HepG2 (cell line): ENCODE measurements around the gene FKBP8. TPM values are rescaled to one million over a fixed set of nuclear protein-coding genes. Genes with fewer than 3 reads are reported as not detected.
A peak's percentile ranks its signal among the peaks of the same experiment; 100 is the strongest.

Source experiments
- ARHGAP35 ChIP-seq: sonication (generic); formaldehyde crosslinking; IDR thresholded peaks from 2 replicates; pipeline ENCODE4 v1.9.0; 2022; ENCODE audit warnings: mild to moderate bottlenecking, inconsistent platforms, moderate library complexity, missing genetic modification reagents, borderline replicate concordance
- FOSL1 ChIP-seq: sonication (generic); formaldehyde crosslinking; IDR thresholded peaks from 2 replicates; pipeline ENCODE4 v1.9.0; 2021; ENCODE audit warnings: missing genetic modification reagents, borderline replicate concordance
- GZF1 ChIP-seq: sonication (generic); formaldehyde crosslinking; IDR thresholded peaks from 2 replicates; pipeline ENCODE4 v1.5.1; 2020; ENCODE audit warnings: mild to moderate bottlenecking, missing genetic modification reagents
- MAZ ChIP-seq, 2 experiments: sonication (generic) in 1 of 2; formaldehyde crosslinking in 1 of 2; IDR thresholded peaks; 2 replicates each; pipeline versions ENCODE4 v1.5.0 to v1.6.1; 2012 to 2020; ENCODE audit warnings: low read depth in 2 of 2, mild to moderate bottlenecking in 2 of 2, borderline replicate concordance in 1 of 2, improper control_type of control experiment in 1 of 2, low read length in 1 of 2, missing genetic modification reagents in 1 of 2, moderate library complexity in 1 of 2
- NCOA2 ChIP-seq: sonication (generic); formaldehyde crosslinking; IDR thresholded peaks from 2 replicates; pipeline ENCODE4 v1.8.0; 2022; ENCODE audit warnings: inconsistent platforms
- PTBP1 ChIP-seq: fragments of 200-400 bp; formaldehyde crosslinking; IDR thresholded peaks from 2 replicates; pipeline ENCODE4 v1.6.1; 2018; ENCODE audit warnings: low read length, low read depth; ENCODE audit not compliant: poor library complexity, severe bottlenecking
- ZNF142 ChIP-seq: sonication (generic); formaldehyde crosslinking; IDR thresholded peaks from 2 replicates; pipeline ENCODE4 v1.4.0; 2020; ENCODE audit warnings: missing genetic modification reagents
- ZNF564 ChIP-seq: sonication (generic); formaldehyde crosslinking; IDR thresholded peaks from 2 replicates; pipeline ENCODE4 v1.8.1; 2023; ENCODE audit warnings: mild to moderate bottlenecking, missing genetic modification reagents
- ZNF574 ChIP-seq: sonication (generic); formaldehyde crosslinking; IDR thresholded peaks from 2 replicates; pipeline ENCODE4 v1.4.0; 2020; ENCODE audit warnings: missing genetic modification reagents
- polyA plus RNA-seq, 8 experiments: library from polyadenylated mRNA; depleted of rRNA in 3 of 8; stranded (reverse) in 7 of 8; unstranded in 1 of 8; fragments of >200 nt; fragmentation: Illumina TruSeq in 4 of 8; extraction: Trizol in 4 of 8; gene quantifications; 2 replicates each; pipeline versions ENCODE4 v1.2.1 to v1.2.3, GENCODE V29; 2011 to 2016; ENCODE audit warnings: low read depth in 4 of 8, missing spikeins in 1 of 8, mixed read lengths in 1 of 8; ENCODE audit not compliant: insufficient read depth in 1 of 8
- total RNA-seq, 5 experiments: library from RNA; depleted of rRNA; stranded (reverse); fragments of >200 nt; fragmentation: Illumina TruSeq; extraction: Trizol; gene quantifications; 2 replicates each; pipeline ENCODE4 v1.2.3, GENCODE V29; 2016; ENCODE audit warnings: low read depth in 1 of 5
- TF ChIP-seq, protein P1 (sequence below): sonication (generic); formaldehyde crosslinking; IDR thresholded peaks from 2 replicates; pipeline ENCODE4 v1.4.0; 2020; ENCODE audit warnings: mild to moderate bottlenecking, missing genetic modification reagents
- TF ChIP-seq, protein P2 (sequence below): sonication (generic); formaldehyde crosslinking; IDR thresholded peaks from 2 replicates; pipeline ENCODE4 v1.4.0; 2020; ENCODE audit warnings: missing genetic modification reagents
- TF ChIP-seq, protein P3 (sequence below): sonication (generic); formaldehyde crosslinking; IDR thresholded peaks from 2 replicates; pipeline ENCODE4 v1.4.0; 2020; ENCODE audit warnings: missing genetic modification reagents, borderline replicate concordance

The FKBP8 gene
- total and polyA plus RNA-seq, 2 of the 13 experiments (the other 11 are each of a cell fraction or from before 2014, with no cell fraction given): 81.7 to 93.9 TPM

GRCh38 chr19:18590273-18591272 lies 47.2 kb upstream of the FKBP8 start (continued):
- TF ChIP-seq ZNF564 (CRISPR knock-in tag) (no peak), NCOA2 (CRISPR knock-in tag) (no peak), MAZ (IDR thresholded peaks at IDR 0.05; ENCODE audit: borderline replicate concordance, low read depth, low read length) (no peak), MAZ (CRISPR knock-in tag; IDR thresholded peaks at IDR 0.05; ENCODE audit: low read depth) (0 out of 2 replicates have a peak, but pooled peaks have one; percentile 47), ARHGAP35 (CRISPR knock-in tag) (no peak), FOSL1 (CRISPR knock-in tag) (no peak), ZNF574 (CRISPR knock-in tag) (peak; percentile 55), PTBP1 (no peak), ZNF142 (no peak), GZF1 (CRISPR knock-in tag) (no peak)
- TF ChIP-seq, protein P1, sequence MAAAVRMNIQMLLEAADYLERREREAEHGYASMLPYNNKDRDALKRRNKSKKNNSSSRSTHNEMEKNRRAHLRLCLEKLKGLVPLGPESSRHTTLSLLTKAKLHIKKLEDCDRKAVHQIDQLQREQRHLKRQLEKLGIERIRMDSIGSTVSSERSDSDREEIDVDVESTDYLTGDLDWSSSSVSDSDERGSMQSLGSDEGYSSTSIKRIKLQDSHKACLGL: no peak
- TF ChIP-seq, protein P2, sequence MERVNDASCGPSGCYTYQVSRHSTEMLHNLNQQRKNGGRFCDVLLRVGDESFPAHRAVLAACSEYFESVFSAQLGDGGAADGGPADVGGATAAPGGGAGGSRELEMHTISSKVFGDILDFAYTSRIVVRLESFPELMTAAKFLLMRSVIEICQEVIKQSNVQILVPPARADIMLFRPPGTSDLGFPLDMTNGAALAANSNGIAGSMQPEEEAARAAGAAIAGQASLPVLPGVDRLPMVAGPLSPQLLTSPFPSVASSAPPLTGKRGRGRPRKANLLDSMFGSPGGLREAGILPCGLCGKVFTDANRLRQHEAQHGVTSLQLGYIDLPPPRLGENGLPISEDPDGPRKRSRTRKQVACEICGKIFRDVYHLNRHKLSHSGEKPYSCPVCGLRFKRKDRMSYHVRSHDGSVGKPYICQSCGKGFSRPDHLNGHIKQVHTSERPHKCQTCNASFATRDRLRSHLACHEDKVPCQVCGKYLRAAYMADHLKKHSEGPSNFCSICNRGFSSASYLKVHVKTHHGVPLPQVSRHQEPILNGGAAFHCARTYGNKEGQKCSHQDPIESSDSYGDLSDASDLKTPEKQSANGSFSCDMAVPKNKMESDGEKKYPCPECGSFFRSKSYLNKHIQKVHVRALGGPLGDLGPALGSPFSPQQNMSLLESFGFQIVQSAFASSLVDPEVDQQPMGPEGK: no peak; the same call in 1 of the 2 replicates
- TF ChIP-seq, protein P3, sequence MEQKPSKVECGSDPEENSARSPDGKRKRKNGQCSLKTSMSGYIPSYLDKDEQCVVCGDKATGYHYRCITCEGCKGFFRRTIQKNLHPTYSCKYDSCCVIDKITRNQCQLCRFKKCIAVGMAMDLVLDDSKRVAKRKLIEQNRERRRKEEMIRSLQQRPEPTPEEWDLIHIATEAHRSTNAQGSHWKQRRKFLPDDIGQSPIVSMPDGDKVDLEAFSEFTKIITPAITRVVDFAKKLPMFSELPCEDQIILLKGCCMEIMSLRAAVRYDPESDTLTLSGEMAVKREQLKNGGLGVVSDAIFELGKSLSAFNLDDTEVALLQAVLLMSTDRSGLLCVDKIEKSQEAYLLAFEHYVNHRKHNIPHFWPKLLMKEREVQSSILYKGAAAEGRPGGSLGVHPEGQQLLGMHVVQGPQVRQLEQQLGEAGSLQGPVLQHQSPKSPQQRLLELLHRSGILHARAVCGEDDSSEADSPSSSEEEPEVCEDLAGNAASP: no peak
